Sigmoid colon (tissue), 7 donors: ENCODE results near the gene ICOS. TPM values are rescaled to one million over a fixed set of nuclear protein-coding genes. Genes with fewer than 3 reads are reported as not detected.
"Not testable (repeated sequence)": the region's sequence is repeated elsewhere in the genome, so short reads cannot be mapped to it uniquely, and the experiment has no call there.

Experiments used
- DNase-seq: peaks from one replicate; pipeline ENCODE4 v3.0.0-alpha.2; 2019
- H3K27ac ChIP-seq, 4 donors: fragments of 200-600 bp; sonication (generic); one replicate each; pipeline ENCODE4 v1.5.1; 2016 to 2019; ENCODE audit warnings: mild to moderate bottlenecking in 1 of 4
- H3K27me3 ChIP-seq, 3 donors: fragments of 200-600 bp; sonication (generic); one replicate each; pipeline ENCODE4 v1.5.1; 2019; ENCODE audit warnings: mild to moderate bottlenecking in 1 of 3
- H3K36me3 ChIP-seq, 4 donors: fragments of 200-600 bp; sonication (generic); one replicate each; pipeline ENCODE4 v1.5.1; 2016 to 2019
- H3K4me1 ChIP-seq, 4 donors: fragments of 200-600 bp; sonication (generic); one replicate each; pipeline ENCODE4 v1.5.1; 2017 to 2019
- H3K4me3 ChIP-seq, 4 donors: fragments of 200-600 bp; sonication (generic); one replicate each; pipeline ENCODE4 v1.5.1; 2017 to 2019; ENCODE audit warnings: mild to moderate bottlenecking in 2 of 4, moderate library complexity in 1 of 4
- H3K9me3 ChIP-seq, 4 donors: fragments of 200-600 bp in 3 of 4; sonication (generic) in 3 of 4; one replicate each; pipeline versions ENCODE4 v1.5.1 to v1.6.1; 2013 to 2019
- EP300 ChIP-seq, 4 donors: sonication (generic); formaldehyde crosslinking; IDR thresholded peaks; one replicate each; pipeline ENCODE4 v1.6.1; 2017; ENCODE audit warnings: antibody characterized with exemption in 4 of 4
- POLR2A ChIP-seq, 2 donors: fragments of 450-650 bp; IDR thresholded peaks; one replicate each; pipeline ENCODE4 v1.6.1; 2016; ENCODE audit warnings: antibody characterized with exemption in 2 of 2, mild to moderate bottlenecking in 2 of 2, moderate library complexity in 2 of 2
- POLR2AphosphoS5 ChIP-seq, 4 donors: sonication (generic); formaldehyde crosslinking; IDR thresholded peaks; one replicate each; pipeline ENCODE4 v1.6.1; 2017; ENCODE audit warnings: antibody characterized with exemption in 4 of 4
- WGBS, 2 donors: extraction: QIAGEN DNeasy Blood & Tissue Kit; methylation state at CpG; one replicate each; pipeline ENCODE4 v1.1.7; 2013; 5-methylcytosine and 5-hydroxymethylcytosine counted together
- intact Hi-C: fragments of 100-400 bp; cut with DNase I; formaldehyde crosslinking; loops from one replicate; pipeline ENCODE4 v1.15.1; 2023
- polyA plus RNA-seq, 3 donors: library from polyadenylated mRNA; stranded (reverse); fragments of 200-250 nt; gene quantifications; one replicate each; pipeline ENCODE4 v1.2.3, GENCODE V29; 2013
- total RNA-seq, 4 donors: library from RNA; depleted of rRNA; stranded (reverse); fragments of >200 nt; gene quantifications; one replicate each; pipeline ENCODE4 v1.1.0, GENCODE V29; 2016
- TF ChIP-seq, protein P1 (sequence below), 4 experiments: fragments of 450-650 bp in 3 of 4; fragments of 200-600 bp in 1 of 4; IDR thresholded peaks; one replicate each; pipeline ENCODE4 v1.5.1; 2016 to 2019; ENCODE audit warnings: antibody characterized with exemption in 4 of 4, mild to moderate bottlenecking in 3 of 4, moderate library complexity in 2 of 4
- donor health status: healthy with polysubstance abuse.
- donor health status: Bipolar disorder and iron deficiency.
- donor health status: healthy.

ICOS gene
- total and polyA plus RNA-seq, 7 donors, result 0.27 to 6.4 TPM; not detected in 5

DNA sequence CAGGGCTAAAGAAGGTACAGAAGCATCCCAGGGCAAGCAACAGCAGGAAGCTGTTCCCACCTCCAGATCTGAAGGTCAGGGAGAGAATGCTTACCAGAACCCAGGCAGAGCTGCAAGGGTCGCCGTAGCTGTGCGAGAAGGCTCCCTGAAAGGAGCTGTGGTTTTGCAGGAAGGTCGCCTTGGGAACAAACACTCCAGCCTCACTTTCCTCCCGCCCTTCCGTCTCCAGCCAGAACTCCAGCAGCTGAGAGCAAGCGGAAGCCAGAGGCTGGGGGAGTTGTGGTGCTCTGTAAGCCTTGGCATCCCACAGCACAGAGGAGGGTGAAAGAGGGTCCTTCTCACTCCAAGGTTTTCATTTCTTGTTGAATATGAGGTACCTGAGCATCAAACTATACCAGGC, 18.3 kb upstream of the ICOS start:
- Histone ChIP-seq H3K27ac (peak overlapping the region in 1 of 4 donors; percentile 26), H3K36me3 (no peaks in the 10 kb centered on the region), H3K4me3 (no peak overlapping the region), H3K4me1 (peaks cover 0 to 13% (median 0%) of the 10 kb centered on the region in 4 donors), H3K9me3 (no peaks in the 10 kb centered on the region), H3K27me3 (no peaks in the 10 kb centered on the region)
- intact Hi-C loops, result no loop called here
- 80 to 87% methylated on average over 7 of the region's 7 CpGs for WGBS, 2 donors
- TF ChIP-seq POLR2A (IDR thresholded peaks at IDR 0.05) (no peak), POLR2AphosphoS5 (IDR thresholded peaks at IDR 0.05) (no peak), EP300 (IDR thresholded peaks at IDR 0.05) (no peak)
- TF ChIP-seq, protein P1, sequence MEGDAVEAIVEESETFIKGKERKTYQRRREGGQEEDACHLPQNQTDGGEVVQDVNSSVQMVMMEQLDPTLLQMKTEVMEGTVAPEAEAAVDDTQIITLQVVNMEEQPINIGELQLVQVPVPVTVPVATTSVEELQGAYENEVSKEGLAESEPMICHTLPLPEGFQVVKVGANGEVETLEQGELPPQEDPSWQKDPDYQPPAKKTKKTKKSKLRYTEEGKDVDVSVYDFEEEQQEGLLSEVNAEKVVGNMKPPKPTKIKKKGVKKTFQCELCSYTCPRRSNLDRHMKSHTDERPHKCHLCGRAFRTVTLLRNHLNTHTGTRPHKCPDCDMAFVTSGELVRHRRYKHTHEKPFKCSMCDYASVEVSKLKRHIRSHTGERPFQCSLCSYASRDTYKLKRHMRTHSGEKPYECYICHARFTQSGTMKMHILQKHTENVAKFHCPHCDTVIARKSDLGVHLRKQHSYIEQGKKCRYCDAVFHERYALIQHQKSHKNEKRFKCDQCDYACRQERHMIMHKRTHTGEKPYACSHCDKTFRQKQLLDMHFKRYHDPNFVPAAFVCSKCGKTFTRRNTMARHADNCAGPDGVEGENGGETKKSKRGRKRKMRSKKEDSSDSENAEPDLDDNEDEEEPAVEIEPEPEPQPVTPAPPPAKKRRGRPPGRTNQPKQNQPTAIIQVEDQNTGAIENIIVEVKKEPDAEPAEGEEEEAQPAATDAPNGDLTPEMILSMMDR (IDR thresholded peaks at IDR 0.05), result no peak
- DNase-seq, result no peak

DNA sequence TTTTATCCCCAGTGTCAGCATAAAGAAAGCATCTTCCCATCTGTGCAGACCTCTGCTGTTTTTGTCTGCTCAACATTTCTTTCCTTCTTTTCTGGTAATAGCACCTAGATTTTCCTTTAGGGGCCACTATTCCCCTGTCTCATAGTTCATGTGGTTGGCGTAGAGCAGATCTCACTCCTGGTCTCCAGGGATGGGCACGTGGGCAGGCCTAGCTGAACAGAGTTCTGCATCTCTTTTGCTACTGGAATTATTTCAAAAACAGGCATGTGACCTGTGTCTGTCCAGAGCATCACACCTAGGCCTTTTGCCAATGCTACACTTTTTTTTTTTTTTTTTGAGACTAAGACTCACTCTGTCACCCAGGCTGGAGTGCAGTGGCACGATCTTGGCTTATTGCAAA, 17.7 kb upstream of the ICOS start:
- intact Hi-C loops, result no loop called here
- H3K36me3 ChIP-seq, result no peaks in the 10 kb centered on the region
- TF ChIP-seq EP300 (IDR thresholded peaks at IDR 0.05) (no peak), POLR2AphosphoS5 (IDR thresholded peaks at IDR 0.05) (peak in 1 of 4 donors; percentile 4)
- no peak overlapping the region for H3K4me3 ChIP-seq
- 86 to 92% methylated on average over 3 of the region's 3 CpGs for WGBS, 2 donors
- no peak for DNase-seq
- H3K9me3 ChIP-seq, result no peaks in the 10 kb centered on the region
- peak overlapping the region in 1 of 4 donors; percentile 26 for H3K27ac ChIP-seq
- peaks cover 0 to 13% (median 0%) of the 10 kb centered on the region in 4 donors for H3K4me1 ChIP-seq
- no peaks in the 10 kb centered on the region for H3K27me3 ChIP-seq

DNA sequence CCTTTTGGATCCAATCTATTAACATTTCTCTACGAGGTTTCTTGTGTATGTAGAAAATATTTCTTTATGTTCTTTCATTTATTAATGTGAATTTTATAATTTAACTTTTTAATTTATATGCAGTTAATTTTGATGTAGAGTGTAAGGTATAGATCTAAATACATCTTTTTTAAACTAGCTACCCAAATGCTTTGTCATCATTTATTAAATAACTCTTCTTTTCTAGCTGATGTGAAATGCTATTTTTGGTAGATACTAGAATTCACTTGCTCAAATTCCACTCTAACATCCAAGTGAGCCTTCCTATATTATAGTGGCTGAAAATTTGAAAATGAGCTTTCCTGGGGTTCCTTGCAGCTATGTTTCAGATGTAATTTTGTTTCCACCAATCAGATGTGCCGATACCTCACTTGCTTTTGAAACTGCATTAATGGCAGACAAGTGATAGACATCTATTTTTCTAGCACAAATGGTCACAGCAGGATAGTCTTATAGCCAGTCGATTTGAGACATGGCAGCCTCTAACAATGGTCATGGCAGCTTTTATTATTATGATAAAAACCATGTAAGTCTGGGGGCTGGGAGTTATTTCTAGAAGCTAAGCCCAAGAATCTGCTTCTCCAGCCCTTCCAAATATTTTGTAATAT, 10.9 kb upstream of the ICOS start:
- H3K9me3 ChIP-seq, result no peaks in the 10 kb centered on the region
- H3K4me1 ChIP-seq, result no peaks in the 10 kb centered on the region
- no peak overlapping the region for H3K4me3 ChIP-seq
- WGBS, 2 donors, result 92% methylated on average over 3 of the region's 3 CpGs
- H3K36me3 ChIP-seq, result no peaks in the 10 kb centered on the region
- H3K27me3 ChIP-seq, result no peaks in the 10 kb centered on the region
- TF ChIP-seq EP300 (IDR thresholded peaks at IDR 0.05), result no peak
- TF ChIP-seq POLR2AphosphoS5 (IDR thresholded peaks at IDR 0.05), result no peak
- no peak for TF ChIP-seq POLR2A (IDR thresholded peaks at IDR 0.05)
- TF ChIP-seq, protein P1 (IDR thresholded peaks at IDR 0.05), result no peak
- no peak overlapping the region for H3K27ac ChIP-seq
- no peak for DNase-seq
- intact Hi-C loops, result no loop called here

DNA sequence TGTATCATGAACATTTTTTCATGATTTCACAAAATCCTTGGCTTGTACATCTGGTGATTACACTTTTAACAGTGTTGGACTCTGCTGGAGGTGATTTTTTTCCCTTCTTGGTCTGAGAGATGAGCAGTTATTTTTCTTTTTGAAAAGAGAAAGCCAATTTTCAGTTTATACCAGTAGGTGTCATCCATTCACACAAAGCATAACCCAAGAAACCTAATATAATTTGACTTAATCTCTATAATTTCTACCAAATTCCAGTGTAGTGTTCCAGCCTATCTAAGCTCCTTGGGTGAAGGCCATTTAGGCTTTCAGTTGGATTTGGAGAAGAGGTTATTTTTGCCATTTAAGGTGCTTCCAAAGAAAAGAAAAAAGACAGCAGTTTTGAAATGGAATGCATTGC, 7.7 kb upstream of the ICOS start:
- Histone ChIP-seq H3K9me3 (no peaks in the 10 kb centered on the region), H3K27ac (no peak overlapping the region), H3K27me3 (no peaks in the 10 kb centered on the region), H3K36me3 (no peaks in the 10 kb centered on the region), H3K4me1 (peaks cover 0 to 5% (median 2%) of the 10 kb centered on the region in 4 donors), H3K4me3 (no peak overlapping the region)
- no peak for DNase-seq
- intact Hi-C loops, result no loop called here
- no peak for TF ChIP-seq EP300 (IDR thresholded peaks at IDR 0.05)
- TF ChIP-seq, protein P1 (IDR thresholded peaks at IDR 0.05), result peak in 1 of 4 experiments; percentile 15

DNA sequence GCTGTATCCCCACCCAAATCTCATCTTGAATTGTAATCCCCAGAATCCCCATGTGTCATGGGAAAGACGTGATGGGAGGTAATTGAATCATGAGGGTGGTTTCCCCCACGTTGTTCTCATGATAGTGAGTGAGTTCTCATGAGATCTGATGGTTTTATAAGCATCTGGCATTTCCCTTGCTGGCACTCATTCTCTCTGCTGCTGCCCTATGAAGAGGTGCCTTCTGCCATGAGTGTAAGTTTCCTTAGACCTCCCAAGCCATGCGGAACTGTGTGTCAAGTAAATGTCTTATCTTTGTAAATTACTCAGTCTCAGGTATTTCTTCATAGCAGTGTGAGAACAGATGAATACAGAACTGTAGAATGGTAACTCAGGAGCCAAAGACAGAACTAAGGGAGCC, 5.3 kb upstream of the ICOS start:
- peaks cover 0 to 13% (median 6%) of the 10 kb centered on the region in 4 donors for H3K4me1 ChIP-seq
- DNase-seq, H3K4me3 ChIP-seq, H3K27ac ChIP-seq, H3K9me3 ChIP-seq, H3K36me3 ChIP-seq, intact Hi-C loops, H3K27me3 ChIP-seq: not testable (repeated sequence)
- 71 to 84% methylated on average over 3 of the region's 3 CpGs for WGBS, 2 donors

DNA sequence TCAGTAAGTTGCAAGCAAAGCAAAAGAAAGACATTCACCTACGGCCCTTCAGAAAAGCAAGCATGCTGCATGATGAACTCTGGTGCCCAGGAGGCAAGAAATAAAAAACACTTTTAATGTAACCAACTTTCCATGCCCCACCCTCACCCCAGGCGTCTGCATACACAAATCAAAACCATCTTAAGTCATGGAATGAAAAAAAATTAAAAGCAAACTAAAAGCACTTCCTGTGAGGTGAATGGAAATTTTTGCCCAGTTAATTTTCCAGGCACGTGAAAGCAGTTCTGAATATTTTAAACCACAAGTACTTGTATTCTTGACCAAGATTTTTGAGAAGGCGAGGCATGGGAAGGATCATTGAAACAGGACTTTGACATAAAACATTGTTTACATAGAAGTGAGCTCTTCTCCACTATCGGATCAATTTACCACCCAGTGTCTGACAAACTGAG, 2.5 kb upstream of the ICOS start:
- no peaks in the 10 kb centered on the region for H3K27me3 ChIP-seq
- 46 to 58% methylated on average over 5 of the region's 5 CpGs for WGBS, 2 donors
- TF ChIP-seq POLR2AphosphoS5 (IDR thresholded peaks at IDR 0.05) (no peak), POLR2A (IDR thresholded peaks at IDR 0.05) (no peak), EP300 (IDR thresholded peaks at IDR 0.05) (no peak)
- no peaks in the 10 kb centered on the region for H3K36me3 ChIP-seq
- intact Hi-C loops, result no loop called here
- peaks cover 0 to 13% (median 6%) of the 10 kb centered on the region in 4 donors for H3K4me1 ChIP-seq
- H3K9me3 ChIP-seq, result no peaks in the 10 kb centered on the region
- no peak for DNase-seq
- H3K4me3 ChIP-seq, result no peak overlapping the region
- no peak overlapping the region for H3K27ac ChIP-seq
